ENCODE measurements around the gene CLSTN1. TPM values are rescaled to one million over a fixed set of nuclear protein-coding genes. Genes with fewer than 3 reads are reported as not detected.
A peak's percentile ranks its signal among the peaks of the same experiment; 100 is the strongest.

Gene CLSTN1
- total and polyA plus RNA-seq, 2 experiments from 2014 or later, result 56.8 to 67.8 TPM

- peaks cover 22% of the 10 kb centered on the region for H3K36me3 ChIP-seq (ENCODE audit: low read depth)
- no peak for DNase-seq
- no peak overlapping the region for H3K4me3 ChIP-seq
- no peaks in the 10 kb centered on the region for H3K79me2 ChIP-seq (ENCODE audit: insufficient read depth)
- H3F3A ChIP-seq (ENCODE audit: insufficient read depth), result 0 out of 2 replicates have a peak, but pooled peaks cover 5% of the 10 kb centered on the region
- H3K27ac ChIP-seq, result peak overlapping the region; percentile 14; the same call in 1 of the 2 replicates
- H3K9ac ChIP-seq, result no peak overlapping the region
- H3K9me3 ChIP-seq (ENCODE audit: low read depth), result no peaks in the 10 kb centered on the region
- H3K9me2 ChIP-seq (ENCODE audit: insufficient read depth), result no peaks in the 10 kb centered on the region
- no peak overlapping the region for H3K4me2 ChIP-seq (ENCODE audit: unreplicated experiment)
- H3K27me3 ChIP-seq (replicated peaks; ENCODE audit: insufficient read depth), result no peaks in the 10 kb centered on the region
- no peak overlapping the region for H2AFZ ChIP-seq
- WGBS, 2 experiments (ENCODE audit: low coverage in 1 of 2, low lambda C conversion rate in 2 of 2, missing lambda C conversion rate in 2 of 2), result 91 to 92% methylated on average over 7 of the region's 7 CpGs
- in situ Hi-C loops (cut with MboI), result no loop called here
- H3K4me1 ChIP-seq (ENCODE audit: insufficient read depth), result no peaks in the 10 kb centered on the region
- TF ChIP-seq EZH2 (IDR thresholded peaks at IDR 0.05; ENCODE audit: insufficient read depth, poor library complexity, severe bottlenecking), result no peak
- no peak for TF ChIP-seq EZH2phosphoT487 (IDR thresholded peaks at IDR 0.05; ENCODE audit: insufficient read depth, low read depth)
- H4K20me1 ChIP-seq (ENCODE audit: insufficient read depth), result no peaks in the 10 kb centered on the region
Observed at GRCh38 chr1:9746651-9747050, 77.1 kb downstream of the CLSTN1 start.

GRCh38 chr1:9746211-9746610, 77.6 kb downstream of the CLSTN1 start:
- Histone ChIP-seq H3K79me2 (ENCODE audit: insufficient read depth) (no peaks in the 10 kb centered on the region), H3K9ac (no peak overlapping the region), H3K4me3 (no peak overlapping the region), H2AFZ (no peak overlapping the region), H3K36me3 (ENCODE audit: low read depth) (peaks cover 22% of the 10 kb centered on the region), H3K9me2 (ENCODE audit: insufficient read depth) (no peaks in the 10 kb centered on the region), H3K4me2 (ENCODE audit: unreplicated experiment) (no peak overlapping the region), H3K4me1 (ENCODE audit: insufficient read depth) (no peaks in the 10 kb centered on the region), H4K20me1 (ENCODE audit: insufficient read depth) (no peaks in the 10 kb centered on the region), H3F3A (ENCODE audit: insufficient read depth) (0 out of 2 replicates have a peak, but pooled peaks cover 5% of the 10 kb centered on the region), H3K9me3 (ENCODE audit: low read depth) (no peaks in the 10 kb centered on the region), H3K27ac (peak overlapping the region; percentile 14; the same call in 1 of the 2 replicates), H3K27me3 (replicated peaks; ENCODE audit: insufficient read depth) (no peaks in the 10 kb centered on the region)
- in situ Hi-C loops (cut with MboI), result no loop called here
- TF ChIP-seq EZH2phosphoT487 (IDR thresholded peaks at IDR 0.05; ENCODE audit: insufficient read depth, low read depth) (no peak), EZH2 (IDR thresholded peaks at IDR 0.05; ENCODE audit: insufficient read depth, poor library complexity, severe bottlenecking) (no peak)
- DNase-seq, result peak; percentile 62
- 54 to 63% methylated on average over 3 of the region's 3 CpGs for WGBS, 2 experiments (ENCODE audit: low coverage in 1 of 2, low lambda C conversion rate in 2 of 2, missing lambda C conversion rate in 2 of 2)

DNA sequence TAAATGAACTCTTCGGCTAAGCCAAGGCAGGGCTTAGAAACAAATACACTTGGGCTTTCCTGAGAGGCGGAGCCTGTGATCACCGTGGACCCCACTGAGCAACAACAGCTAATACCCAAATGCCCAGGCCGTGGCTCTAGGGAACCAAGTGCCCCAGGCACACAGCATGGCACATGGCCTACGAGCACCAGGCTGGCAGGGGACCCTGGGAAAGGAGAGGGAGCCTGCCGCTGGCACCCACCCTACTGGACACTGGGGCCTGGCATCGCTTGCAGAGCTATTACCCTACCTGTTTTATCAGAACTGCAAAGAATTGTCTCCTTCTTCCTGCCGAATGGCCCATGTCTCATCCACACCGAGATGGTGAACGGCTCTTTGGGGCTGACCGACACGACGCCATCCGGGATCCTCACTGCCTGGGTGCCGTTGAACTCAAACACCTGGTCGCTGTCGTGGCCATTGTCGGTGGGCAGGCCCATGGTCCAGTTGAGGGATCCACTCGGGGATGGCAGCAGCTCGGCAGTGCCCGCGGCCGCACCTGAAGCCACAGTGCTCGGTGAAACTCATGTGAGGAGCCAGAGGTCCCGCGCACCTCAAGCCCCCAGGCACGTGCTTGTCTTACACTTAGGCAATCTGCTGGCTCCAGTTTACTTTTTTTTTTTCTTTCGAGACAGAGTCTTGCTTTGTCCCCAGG, 79.5 kb downstream of the CLSTN1 start:
- 0 out of 2 replicates have a peak, but pooled peaks cover 5% of the 10 kb centered on the region for H3F3A ChIP-seq (ENCODE audit: insufficient read depth)
- in situ Hi-C loops (cut with MboI), result no loop called here
- no peaks in the 10 kb centered on the region for H3K27me3 ChIP-seq (replicated peaks; ENCODE audit: insufficient read depth)
- H4K20me1 ChIP-seq (ENCODE audit: insufficient read depth), result no peaks in the 10 kb centered on the region
- TF ChIP-seq EZH2phosphoT487 (IDR thresholded peaks at IDR 0.05; ENCODE audit: insufficient read depth, low read depth), result no peak
- TF ChIP-seq EZH2 (IDR thresholded peaks at IDR 0.05; ENCODE audit: insufficient read depth, poor library complexity, severe bottlenecking), result no peak
- H2AFZ ChIP-seq, result no peak overlapping the region
- H3K9me2 ChIP-seq (ENCODE audit: insufficient read depth), result no peaks in the 10 kb centered on the region
- no peaks in the 10 kb centered on the region for H3K4me1 ChIP-seq (ENCODE audit: insufficient read depth)
- no peak overlapping the region for H3K9ac ChIP-seq
- H3K36me3 ChIP-seq (ENCODE audit: low read depth), result peaks cover 22% of the 10 kb centered on the region
- no peak overlapping the region for H3K4me3 ChIP-seq
- no peak for DNase-seq
- no peak overlapping the region for H3K27ac ChIP-seq
- H3K9me3 ChIP-seq (ENCODE audit: low read depth), result no peaks in the 10 kb centered on the region
- WGBS, 2 experiments (ENCODE audit: low coverage in 1 of 2, low lambda C conversion rate in 2 of 2, missing lambda C conversion rate in 2 of 2), result 97% methylated on average over 28 of the region's 28 CpGs
- no peaks in the 10 kb centered on the region for H3K79me2 ChIP-seq (ENCODE audit: insufficient read depth)
- no peak overlapping the region for H3K4me2 ChIP-seq (ENCODE audit: unreplicated experiment)

DNA sequence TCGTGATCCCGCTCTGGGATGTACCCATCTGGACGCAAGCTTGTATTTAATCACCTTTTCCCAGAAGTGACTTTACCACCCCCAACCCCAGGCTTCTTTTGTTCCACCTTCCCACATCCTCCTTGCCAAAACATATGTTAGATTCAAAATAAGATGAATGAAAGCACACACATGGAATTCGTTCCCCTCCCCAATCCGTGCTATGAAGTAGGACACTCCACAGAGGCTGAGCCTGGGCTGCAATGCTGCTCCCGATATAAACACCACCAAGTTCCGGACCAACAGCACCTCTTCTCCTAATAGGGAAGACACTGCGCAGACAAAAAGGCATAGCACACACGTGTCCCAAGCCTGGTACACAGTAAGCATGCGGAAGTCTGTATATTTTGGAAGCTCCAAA, 86.1 kb downstream of the CLSTN1 start:
- Histone ChIP-seq H3K9me3 (ENCODE audit: low read depth) (no peaks in the 10 kb centered on the region), H3K9ac (no peak overlapping the region), H3K36me3 (ENCODE audit: low read depth) (peaks cover 5% of the 10 kb centered on the region), H3K4me2 (ENCODE audit: unreplicated experiment) (no peak overlapping the region), H4K20me1 (ENCODE audit: insufficient read depth) (no peaks in the 10 kb centered on the region), H3K27me3 (replicated peaks; ENCODE audit: insufficient read depth) (no peaks in the 10 kb centered on the region), H3F3A (ENCODE audit: insufficient read depth) (no peaks in the 10 kb centered on the region), H3K9me2 (ENCODE audit: insufficient read depth) (no peaks in the 10 kb centered on the region), H3K4me1 (ENCODE audit: insufficient read depth) (no peaks in the 10 kb centered on the region), H3K79me2 (ENCODE audit: insufficient read depth) (no peaks in the 10 kb centered on the region), H2AFZ (no peak overlapping the region), H3K27ac (no peak overlapping the region), H3K4me3 (no peak overlapping the region)
- TF ChIP-seq EZH2phosphoT487 (IDR thresholded peaks at IDR 0.05; ENCODE audit: insufficient read depth, low read depth), result no peak
- no peak for TF ChIP-seq EZH2 (IDR thresholded peaks at IDR 0.05; ENCODE audit: insufficient read depth, poor library complexity, severe bottlenecking)
- in situ Hi-C loops (cut with MboI), result no loop called here
- 93 to 94% methylated on average over 10 of the region's 10 CpGs for WGBS, 2 experiments (ENCODE audit: low coverage in 1 of 2, low lambda C conversion rate in 2 of 2, missing lambda C conversion rate in 2 of 2)
- DNase-seq, result no peak
